ENCODE results near the gene FAM50B.

FAM50B gene

GRCh38 chr6:3848925-3849605 is at the start of gene FAM50B:
Gene FAM50B (plus strand): TSS chr6:3849373. CDS start chr6:3849812, 439 bp downstream.
- peak; percentile 92 for DNase-seq

GRCh38 chr6:3799719-3800118 is 49.5 kb upstream of the FAM50B start:
- DNase-seq = no peak

GRCh38 chr6:3800850-3801591 is 48.2 kb upstream of the FAM50B start:
- no peak for DNase-seq

- DNase-seq = no peak
Measured at GRCh38 chr6:3801960-3802359, 47.2 kb upstream of the FAM50B start.

GRCh38 chr6:3803627-3804468 is 45.3 kb upstream of the FAM50B start:
- DNase-seq = no peak

- no peak for DNase-seq
Measured at GRCh38 chr6:3804964-3805363, 44.2 kb upstream of the FAM50B start.

- no peak for DNase-seq
Measured at GRCh38 chr6:3805448-3806123, 43.6 kb upstream of the FAM50B start.

GRCh38 chr6:3806169-3806922 is 42.8 kb upstream of the FAM50B start:
- DNase-seq = no peak

GRCh38 chr6:3808199-3808598 is 41.0 kb upstream of the FAM50B start:
- no peak for DNase-seq

- DNase-seq = no peak
Measured at GRCh38 chr6:3808759-3809514, 40.2 kb upstream of the FAM50B start.

GRCh38 chr6:3809515-3809891 is 39.7 kb upstream of the FAM50B start:
- DNase-seq = no peak

- DNase-seq = no peak
Measured at GRCh38 chr6:3809982-3810381, 39.2 kb upstream of the FAM50B start.

GRCh38 chr6:3811191-3811590 is 38.0 kb upstream of the FAM50B start:
- DNase-seq = no peak

- DNase-seq = no peak
Measured at GRCh38 chr6:3812596-3812995, 36.6 kb upstream of the FAM50B start.

GRCh38 chr6:3813150-3813780 is 35.9 kb upstream of the FAM50B start:
- no peak for DNase-seq

- no peak for DNase-seq
Measured at GRCh38 chr6:3813918-3814317, 35.3 kb upstream of the FAM50B start.

GRCh38 chr6:3814539-3814938 is 34.6 kb upstream of the FAM50B start:
- no peak for DNase-seq

GRCh38 chr6:3816251-3816650 is 32.9 kb upstream of the FAM50B start:
- no peak for DNase-seq

- DNase-seq = no peak
Measured at GRCh38 chr6:3819161-3820110, 29.7 kb upstream of the FAM50B start.

GRCh38 chr6:3820563-3820962 is 28.6 kb upstream of the FAM50B start:
- no peak for DNase-seq

All from NCI-H748 treated with DMSO at 0.1 percent for 48 hours (cell line).